Measurements from ENCODE around the gene CXCL12. TPM values are rescaled to one million over a fixed set of nuclear protein-coding genes. Genes with fewer than 3 reads are reported as not detected.

CXCL12 gene
- total RNA-seq, 1 experiment from 2014 or later = not detected

GRCh38 chr10:44369296-44369695, 15.6 kb downstream of the CXCL12 start:
- H3K9ac ChIP-seq (ENCODE audit: low read length) = no peak overlapping the region
- H4K20me1 ChIP-seq (ENCODE audit: insufficient read depth, low read depth, low read length) = no peaks in the 10 kb centered on the region
- H3K9me3 ChIP-seq (ENCODE audit: low read length) = no peaks in the 10 kb centered on the region
- no peaks in the 10 kb centered on the region for H3K4me1 ChIP-seq (ENCODE audit: low read length)
- no peak overlapping the region for H3K27ac ChIP-seq (ENCODE audit: low read length)
- H3K9me2 ChIP-seq (replicated peaks; ENCODE audit: insufficient read depth, low read length) = no peaks in the 10 kb centered on the region
- H3K79me2 ChIP-seq (ENCODE audit: low read length) = no peaks in the 10 kb centered on the region
- H3K27me3 ChIP-seq (ENCODE audit: low read length) = no peaks in the 10 kb centered on the region
- DNase-seq = no peak
- H2AFZ ChIP-seq (ENCODE audit: low read length) = no peak overlapping the region
- no peak overlapping the region for H3K4me3 ChIP-seq (ENCODE audit: low read length)
- H3K36me3 ChIP-seq (ENCODE audit: insufficient read depth, low read length) = no peaks in the 10 kb centered on the region
- no peak overlapping the region for H3K4me2 ChIP-seq (ENCODE audit: low read depth, low read length, poor library complexity, severe bottlenecking)

- Histone ChIP-seq H3K9ac (ENCODE audit: low read length) (no peak overlapping the region), H2AFZ (ENCODE audit: low read length) (no peak overlapping the region), H3K9me2 (replicated peaks; ENCODE audit: insufficient read depth, low read length) (no peaks in the 10 kb centered on the region), H3K27ac (ENCODE audit: low read length) (no peak overlapping the region), H3K36me3 (ENCODE audit: insufficient read depth, low read length) (no peaks in the 10 kb centered on the region), H3K4me1 (ENCODE audit: low read length) (no peaks in the 10 kb centered on the region), H4K20me1 (ENCODE audit: insufficient read depth, low read depth, low read length) (no peaks in the 10 kb centered on the region), H3K9me3 (ENCODE audit: low read length) (no peaks in the 10 kb centered on the region), H3K79me2 (ENCODE audit: low read length) (no peaks in the 10 kb centered on the region), H3K4me3 (ENCODE audit: low read length) (no peak overlapping the region), H3K4me2 (ENCODE audit: low read depth, low read length, poor library complexity, severe bottlenecking) (no peak overlapping the region), H3K27me3 (ENCODE audit: low read length) (no peaks in the 10 kb centered on the region)
- DNase-seq = no peak
Observed at GRCh38 chr10:44368637-44369036, 16.3 kb downstream of the CXCL12 start.

- no peak overlapping the region for H3K27ac ChIP-seq (ENCODE audit: low read length)
- H4K20me1 ChIP-seq (ENCODE audit: insufficient read depth, low read depth, low read length) = no peaks in the 10 kb centered on the region
- DNase-seq = no peak
- H3K27me3 ChIP-seq (ENCODE audit: low read length) = no peaks in the 10 kb centered on the region
- H3K9me2 ChIP-seq (replicated peaks; ENCODE audit: insufficient read depth, low read length) = no peaks in the 10 kb centered on the region
- H3K4me3 ChIP-seq (ENCODE audit: low read length) = no peak overlapping the region
- H3K4me1 ChIP-seq (ENCODE audit: low read length) = no peaks in the 10 kb centered on the region
- no peak overlapping the region for H3K9ac ChIP-seq (ENCODE audit: low read length)
- H3K4me2 ChIP-seq (ENCODE audit: low read depth, low read length, poor library complexity, severe bottlenecking) = no peak overlapping the region
- no peaks in the 10 kb centered on the region for H3K9me3 ChIP-seq (ENCODE audit: low read length)
- no peaks in the 10 kb centered on the region for H3K36me3 ChIP-seq (ENCODE audit: insufficient read depth, low read length)
- no peak overlapping the region for H2AFZ ChIP-seq (ENCODE audit: low read length)
- no peaks in the 10 kb centered on the region for H3K79me2 ChIP-seq (ENCODE audit: low read length)
Observed at GRCh38 chr10:44366941-44367630, 17.8 kb downstream of the CXCL12 start.

- Histone ChIP-seq H3K27ac (ENCODE audit: low read length) (no peak overlapping the region), H2AFZ (ENCODE audit: low read length) (no peak overlapping the region)
Observed at GRCh38 chr10:44364566-44364965, 20.3 kb downstream of the CXCL12 start.

GRCh38 chr10:44363716-44364115, 21.2 kb downstream of the CXCL12 start:
- Histone ChIP-seq H3K4me1 (ENCODE audit: low read length) (no peaks in the 10 kb centered on the region), H3K4me3 (ENCODE audit: low read length) (no peak overlapping the region), H3K36me3 (ENCODE audit: insufficient read depth, low read length) (no peaks in the 10 kb centered on the region), H3K27me3 (ENCODE audit: low read length) (no peaks in the 10 kb centered on the region), H3K27ac (ENCODE audit: low read length) (no peak overlapping the region), H4K20me1 (ENCODE audit: insufficient read depth, low read depth, low read length) (no peaks in the 10 kb centered on the region), H3K9me2 (replicated peaks; ENCODE audit: insufficient read depth, low read length) (no peaks in the 10 kb centered on the region), H3K79me2 (ENCODE audit: low read length) (no peaks in the 10 kb centered on the region), H2AFZ (ENCODE audit: low read length) (no peak overlapping the region), H3K9me3 (ENCODE audit: low read length) (no peaks in the 10 kb centered on the region), H3K4me2 (ENCODE audit: low read depth, low read length, poor library complexity, severe bottlenecking) (no peak overlapping the region), H3K9ac (ENCODE audit: low read length) (no peak overlapping the region)
- no peak for DNase-seq

More at GRCh38 chr10:44364566-44364965, 20.3 kb downstream of the CXCL12 start:
- Histone ChIP-seq H3K4me3 (ENCODE audit: low read length) (no peak overlapping the region), H3K9me3 (ENCODE audit: low read length) (no peaks in the 10 kb centered on the region), H3K9me2 (replicated peaks; ENCODE audit: insufficient read depth, low read length) (no peaks in the 10 kb centered on the region), H3K9ac (ENCODE audit: low read length) (no peak overlapping the region), H3K79me2 (ENCODE audit: low read length) (no peaks in the 10 kb centered on the region), H3K27me3 (ENCODE audit: low read length) (no peaks in the 10 kb centered on the region), H3K4me2 (ENCODE audit: low read depth, low read length, poor library complexity, severe bottlenecking) (no peak overlapping the region), H3K36me3 (ENCODE audit: insufficient read depth, low read length) (no peaks in the 10 kb centered on the region), H3K4me1 (ENCODE audit: low read length) (no peaks in the 10 kb centered on the region), H4K20me1 (ENCODE audit: insufficient read depth, low read depth, low read length) (no peaks in the 10 kb centered on the region)
- no peak for DNase-seq

GRCh38 chr10:44362866-44363711, 21.8 kb downstream of the CXCL12 start:
- Histone ChIP-seq H3K9ac (ENCODE audit: low read length) (no peak overlapping the region), H4K20me1 (ENCODE audit: insufficient read depth, low read depth, low read length) (no peaks in the 10 kb centered on the region), H3K36me3 (ENCODE audit: insufficient read depth, low read length) (no peaks in the 10 kb centered on the region), H2AFZ (ENCODE audit: low read length) (no peak overlapping the region), H3K9me2 (replicated peaks; ENCODE audit: insufficient read depth, low read length) (no peaks in the 10 kb centered on the region), H3K4me3 (ENCODE audit: low read length) (no peak overlapping the region), H3K4me2 (ENCODE audit: low read depth, low read length, poor library complexity, severe bottlenecking) (no peak overlapping the region), H3K79me2 (ENCODE audit: low read length) (no peaks in the 10 kb centered on the region), H3K9me3 (ENCODE audit: low read length) (no peaks in the 10 kb centered on the region), H3K27ac (ENCODE audit: low read length) (no peak overlapping the region), H3K4me1 (ENCODE audit: low read length) (no peaks in the 10 kb centered on the region), H3K27me3 (ENCODE audit: low read length) (no peaks in the 10 kb centered on the region)
- DNase-seq = no peak

GRCh38 chr10:44361109-44361508, 23.8 kb downstream of the CXCL12 start:
- no peaks in the 10 kb centered on the region for H3K27me3 ChIP-seq (ENCODE audit: low read length)
- no peak overlapping the region for H2AFZ ChIP-seq (ENCODE audit: low read length)
- H3K4me3 ChIP-seq (ENCODE audit: low read length) = no peak overlapping the region
- H4K20me1 ChIP-seq (ENCODE audit: insufficient read depth, low read depth, low read length) = no peaks in the 10 kb centered on the region
- H3K9me3 ChIP-seq (ENCODE audit: low read length) = no peaks in the 10 kb centered on the region
- no peaks in the 10 kb centered on the region for H3K9me2 ChIP-seq (replicated peaks; ENCODE audit: insufficient read depth, low read length)
- no peaks in the 10 kb centered on the region for H3K4me1 ChIP-seq (ENCODE audit: low read length)
- H3K79me2 ChIP-seq (ENCODE audit: low read length) = no peaks in the 10 kb centered on the region
- DNase-seq = no peak
- H3K9ac ChIP-seq (ENCODE audit: low read length) = no peak overlapping the region
- H3K27ac ChIP-seq (ENCODE audit: low read length) = no peak overlapping the region
- no peaks in the 10 kb centered on the region for H3K36me3 ChIP-seq (ENCODE audit: insufficient read depth, low read length)
- H3K4me2 ChIP-seq (ENCODE audit: low read depth, low read length, poor library complexity, severe bottlenecking) = no peak overlapping the region

- H3K36me3 ChIP-seq (ENCODE audit: insufficient read depth, low read length) = no peaks in the 10 kb centered on the region
Observed at GRCh38 chr10:44358080-44358771, 26.7 kb downstream of the CXCL12 start.

More at GRCh38 chr10:44358080-44358771, 26.7 kb downstream of the CXCL12 start:
- H3K9me2 ChIP-seq (replicated peaks; ENCODE audit: insufficient read depth, low read length) = no peaks in the 10 kb centered on the region
- no peak overlapping the region for H3K9ac ChIP-seq (ENCODE audit: low read length)
- H3K27ac ChIP-seq (ENCODE audit: low read length) = no peak overlapping the region
- no peaks in the 10 kb centered on the region for H3K4me1 ChIP-seq (ENCODE audit: low read length)
- no peaks in the 10 kb centered on the region for H3K27me3 ChIP-seq (ENCODE audit: low read length)
- H4K20me1 ChIP-seq (ENCODE audit: insufficient read depth, low read depth, low read length) = no peaks in the 10 kb centered on the region
- no peak overlapping the region for H2AFZ ChIP-seq (ENCODE audit: low read length)
- H3K4me3 ChIP-seq (ENCODE audit: low read length) = no peak overlapping the region
- H3K9me3 ChIP-seq (ENCODE audit: low read length) = no peaks in the 10 kb centered on the region
- no peak for DNase-seq
- H3K79me2 ChIP-seq (ENCODE audit: low read length) = no peaks in the 10 kb centered on the region
- no peak overlapping the region for H3K4me2 ChIP-seq (ENCODE audit: low read depth, low read length, poor library complexity, severe bottlenecking)

Measured in Karpas-422 (cell line).